ENCODE data around the gene NEUROD2. TPM values are rescaled to one million over a fixed set of nuclear protein-coding genes. Genes with fewer than 3 reads are reported as not detected.

NEUROD2 gene
- total and polyA plus RNA-seq, 2 donors (not counting 3 experiments of a cell fraction or from before 2014, with no cell fraction given), result not detected

DNA sequence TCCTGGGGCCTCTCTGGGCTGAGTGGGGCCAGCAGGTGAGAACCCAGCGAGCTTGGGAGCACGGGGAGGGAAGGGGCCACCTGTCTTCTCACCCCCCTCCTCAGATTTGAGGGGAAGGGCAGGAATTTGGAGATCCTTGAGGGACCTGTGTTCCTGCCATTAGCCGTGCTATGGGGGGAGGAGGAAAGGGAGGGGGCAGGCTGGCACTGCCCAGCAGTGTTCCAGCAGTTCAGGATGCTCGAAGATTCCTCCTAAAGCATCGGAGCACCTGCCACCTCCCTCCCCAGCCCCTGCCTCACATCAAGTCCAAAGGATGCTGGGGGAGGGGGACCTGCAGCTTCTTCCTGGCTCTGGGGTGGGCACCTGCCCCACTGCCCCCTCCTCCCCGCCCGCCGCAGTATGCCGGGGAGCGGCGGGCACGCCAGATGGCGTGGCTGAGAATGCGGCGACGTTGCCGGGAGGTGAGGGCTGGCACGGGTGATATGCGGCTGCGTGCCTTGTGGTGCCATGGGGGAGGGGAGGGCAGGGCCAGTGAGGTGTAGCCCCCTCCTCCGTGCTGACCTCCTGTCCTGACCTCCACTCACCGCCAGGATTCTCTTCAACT is 4.7 kb upstream of the NEUROD2 start:
- H3K4me2 ChIP-seq (ENCODE audit: insufficient read depth, low read length), result no peak overlapping the region
- no peaks in the 10 kb centered on the region for H3K9me1 ChIP-seq (replicated peaks; ENCODE audit: control insufficient read depth, extremely low read depth, insufficient read depth, low read length)
- DNase-seq (ENCODE audit: low read depth, low spot score), result no peak
- no peaks in the 10 kb centered on the region for H4K20me1 ChIP-seq (replicated peaks; ENCODE audit: control insufficient read depth, extremely low read depth, insufficient read depth, low read length)
- no peaks in the 10 kb centered on the region for H3K36me3 ChIP-seq (ENCODE audit: control insufficient read depth in 2 of 2, extremely low read depth in 1 of 2, insufficient read depth in 2 of 2, low read length in 2 of 2)
- no peaks in the 10 kb centered on the region for H3K9me3 ChIP-seq (replicated peaks; ENCODE audit: control insufficient read depth, insufficient read depth, low read length)
- no TSS peak for BruUV-seq (replicated peaks)
- ChIA-PET POLR2A (no interaction called here), CTCF (interaction anchor here (1.0 to 1.6 kb wide), 2 partner anchors 9 to 10 kb away, joined by 4 to 20 read pairs; no protein-coding TSS in a partner anchor)
- no peak overlapping the region for H3K27ac ChIP-seq (ENCODE audit: insufficient read depth, low read depth, low read length)
- no peak overlapping the region for H3K9ac ChIP-seq (replicated peaks; ENCODE audit: extremely low read depth, insufficient read depth, low read length)
- no peak overlapping the region for H3K4me3 ChIP-seq (replicated peaks in 1 of 3; ENCODE audit: insufficient read depth in 1 of 3, low read depth in 1 of 3, low read length in 3 of 3)
- peaks cover 3% of the 10 kb centered on the region for H3K4me1 ChIP-seq (ENCODE audit: control insufficient read depth, extremely low read depth, insufficient read depth, low read length)
- peaks cover 24 to 29% of the 10 kb centered on the region in 2 experiments for H3K27me3 ChIP-seq (ENCODE audit: control insufficient read depth in 2 of 2, insufficient read depth in 2 of 2, low read length in 2 of 2)
- no peak for FAIRE-seq
- TF ChIP-seq JUN (IDR thresholded peaks at IDR 0.05; ENCODE audit: borderline replicate concordance, insufficient read depth, insufficient read length, low read depth), result no peak
- TF ChIP-seq, protein P1, sequence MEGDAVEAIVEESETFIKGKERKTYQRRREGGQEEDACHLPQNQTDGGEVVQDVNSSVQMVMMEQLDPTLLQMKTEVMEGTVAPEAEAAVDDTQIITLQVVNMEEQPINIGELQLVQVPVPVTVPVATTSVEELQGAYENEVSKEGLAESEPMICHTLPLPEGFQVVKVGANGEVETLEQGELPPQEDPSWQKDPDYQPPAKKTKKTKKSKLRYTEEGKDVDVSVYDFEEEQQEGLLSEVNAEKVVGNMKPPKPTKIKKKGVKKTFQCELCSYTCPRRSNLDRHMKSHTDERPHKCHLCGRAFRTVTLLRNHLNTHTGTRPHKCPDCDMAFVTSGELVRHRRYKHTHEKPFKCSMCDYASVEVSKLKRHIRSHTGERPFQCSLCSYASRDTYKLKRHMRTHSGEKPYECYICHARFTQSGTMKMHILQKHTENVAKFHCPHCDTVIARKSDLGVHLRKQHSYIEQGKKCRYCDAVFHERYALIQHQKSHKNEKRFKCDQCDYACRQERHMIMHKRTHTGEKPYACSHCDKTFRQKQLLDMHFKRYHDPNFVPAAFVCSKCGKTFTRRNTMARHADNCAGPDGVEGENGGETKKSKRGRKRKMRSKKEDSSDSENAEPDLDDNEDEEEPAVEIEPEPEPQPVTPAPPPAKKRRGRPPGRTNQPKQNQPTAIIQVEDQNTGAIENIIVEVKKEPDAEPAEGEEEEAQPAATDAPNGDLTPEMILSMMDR (IDR thresholded peaks at IDR 0.05; ENCODE audit: extremely low read depth in 1 of 2, insufficient read depth in 1 of 2, low read depth in 1 of 2, low read length in 2 of 2), result no peak
- TF ChIP-seq MYC (IDR thresholded peaks at IDR 0.05; ENCODE audit: low read depth, low read length), result no peak
- TF ChIP-seq FOS (IDR thresholded peaks at IDR 0.05; ENCODE audit: borderline replicate concordance, insufficient read depth, low read length), result no peak
- no peak for TF ChIP-seq GATA2 (IDR thresholded peaks at IDR 0.05; ENCODE audit: insufficient read depth, insufficient read length, low read depth, low read length)
- no peak for TF ChIP-seq POLR2AphosphoS5 (IDR thresholded peaks at IDR 0.05; ENCODE audit: insufficient read depth, low read depth, low read length)
- TF ChIP-seq POLR2A (IDR thresholded peaks at IDR 0.05; ENCODE audit: low read depth, low read length), result no peak
- TF ChIP-seq, protein P2, sequence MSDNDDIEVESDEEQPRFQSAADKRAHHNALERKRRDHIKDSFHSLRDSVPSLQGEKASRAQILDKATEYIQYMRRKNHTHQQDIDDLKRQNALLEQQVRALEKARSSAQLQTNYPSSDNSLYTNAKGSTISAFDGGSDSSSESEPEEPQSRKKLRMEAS (IDR thresholded peaks at IDR 0.05; ENCODE audit: insufficient read depth, insufficient read length), result no peak
- no peak for TF ChIP-seq EZH2 (IDR thresholded peaks at IDR 0.05; ENCODE audit: borderline replicate concordance, low read depth, low read length, severe bottlenecking)
- dilution Hi-C loops (cut with MboI; ENCODE audit: extremely low pct_ligation_motif_present, low sequenced_read_pairs), result no loop called here
- no peak overlapping the region for H2AFZ ChIP-seq (ENCODE audit: low read depth, low read length)
- intact Hi-C loops (cut with micrococcal nuclease), result no loop called here
- no peaks in the 10 kb centered on the region for H3K79me2 ChIP-seq (ENCODE audit: control insufficient read depth, insufficient read depth, low read length)

All from endothelial cell of umbilical vein (primary cell).